Vagina (tissue), 2 donors: ENCODE measurements around the gene TMPRSS3.

Source experiments
- CTCF ChIP-seq, 3 experiments: fragments of 450-650 bp in 2 of 3; fragments of 200-600 bp in 1 of 3; sonication (generic) in 1 of 3; IDR thresholded peaks; one replicate each; pipeline ENCODE4 v1.5.1; 2017 to 2019; ENCODE audit warnings: antibody characterized with exemption in 3 of 3, mild to moderate bottlenecking in 2 of 3, moderate library complexity in 2 of 3
- POLR2A ChIP-seq, 2 donors: fragments of 450-650 bp; IDR thresholded peaks; one replicate each; pipeline ENCODE4 v1.6.1; 2017; ENCODE audit warnings: antibody characterized with exemption in 2 of 2, mild to moderate bottlenecking in 2 of 2, moderate library complexity in 2 of 2
- POLR2AphosphoS5 ChIP-seq, 2 donors: sonication (generic); formaldehyde crosslinking; IDR thresholded peaks; one replicate each; pipeline ENCODE4 v1.9.0; 2017; ENCODE audit warnings: antibody characterized with exemption in 2 of 2, mild to moderate bottlenecking in 2 of 2, low read depth in 1 of 2; ENCODE audit not compliant: insufficient read depth in 1 of 2

GRCh38 chr21:42405064-42406013, 9.5 kb upstream of the TMPRSS3 start:
- TF ChIP-seq CTCF (IDR thresholded peaks at IDR 0.05) (no peak), POLR2A (IDR thresholded peaks at IDR 0.05) (no peak), POLR2AphosphoS5 (IDR thresholded peaks at IDR 0.05; ENCODE audit: insufficient read depth in 1 of 2, low read depth in 1 of 2) (no peak)
